Effector CD4-positive, alpha-beta T cell (primary cell): ENCODE results near the gene LGALS3.

ENCODE experiments used
- DNase-seq: peaks from one replicate; pipeline ENCODE4 v3.0.0-alpha.2; 2020

LGALS3 gene

DNA sequence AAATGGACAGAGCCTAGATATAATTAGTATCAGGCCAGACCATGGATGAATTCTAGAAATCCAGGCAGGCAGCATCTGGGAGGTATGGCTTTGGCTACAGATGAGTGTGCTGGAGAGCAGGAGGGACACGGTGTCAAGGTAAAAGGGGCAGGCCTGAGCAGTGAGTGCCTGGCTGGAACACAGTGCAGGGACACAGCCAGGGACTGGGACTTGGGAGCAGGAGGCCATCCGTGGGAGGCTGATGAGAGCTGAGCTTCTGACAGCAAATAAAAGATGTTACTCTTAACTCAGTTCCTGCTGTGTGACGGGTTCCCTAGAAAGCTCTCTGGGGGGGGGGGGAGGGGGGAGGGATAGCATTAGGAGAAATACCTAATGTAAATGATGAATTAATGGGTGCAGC, 13.6 kb upstream of the LGALS3 start:
- no peak for DNase-seq

DNA sequence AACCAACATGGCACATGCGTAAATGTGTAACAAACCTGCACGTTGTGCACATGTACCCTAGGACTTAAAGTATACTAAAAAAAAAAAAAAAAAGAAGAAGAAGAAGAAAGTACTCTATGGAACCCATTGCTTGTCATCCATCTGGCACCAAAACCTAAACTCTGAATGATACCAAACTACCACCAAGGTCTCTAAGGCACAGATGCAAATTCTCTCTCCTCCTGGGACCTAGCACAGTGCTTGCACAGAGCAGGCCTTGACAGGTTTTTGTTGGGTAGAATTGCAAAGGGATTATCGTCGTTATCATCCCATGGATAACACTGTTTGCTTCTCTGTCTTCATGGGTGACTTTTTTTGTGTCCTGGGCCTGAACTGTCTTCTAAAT, 13.2 kb upstream of the LGALS3 start:
- DNase-seq: no peak

DNA sequence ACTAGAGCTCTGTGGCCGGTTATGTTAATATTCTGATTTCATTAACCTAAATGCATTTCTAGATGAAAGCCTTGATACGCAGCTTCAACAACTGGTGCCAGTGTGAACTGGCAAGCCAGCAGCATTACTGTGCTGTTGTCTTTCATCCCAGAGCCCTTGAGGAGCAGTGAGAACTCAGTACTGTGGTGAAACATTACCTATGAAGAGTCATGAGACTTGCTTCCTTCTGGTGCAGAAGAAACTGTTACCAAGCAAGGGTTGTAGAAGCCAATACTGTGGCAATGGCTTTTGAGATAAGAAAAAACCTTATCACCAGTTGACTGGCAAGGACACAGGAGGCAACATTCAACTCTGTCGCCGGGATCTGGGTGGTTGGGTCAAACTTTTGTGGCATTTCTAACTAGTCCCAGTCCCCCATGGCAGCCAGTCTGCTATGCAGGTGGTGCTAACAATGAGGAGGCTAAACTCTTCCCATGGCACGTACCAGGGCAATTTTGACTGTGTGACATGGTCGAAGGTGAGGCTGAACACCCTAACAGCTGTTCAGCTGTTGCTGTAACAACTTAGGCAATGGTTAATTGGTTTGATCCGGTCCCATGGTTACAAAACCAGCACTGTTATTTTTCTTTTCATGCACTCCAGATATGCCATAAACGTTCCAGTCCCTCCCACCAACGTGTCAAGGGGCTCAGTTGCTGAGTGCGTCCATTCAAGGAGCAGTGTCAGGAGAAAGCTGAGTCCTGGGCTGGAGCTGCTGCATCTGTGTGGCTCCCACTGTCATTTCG, 12.6 kb upstream of the LGALS3 start:
- no peak for DNase-seq

DNA sequence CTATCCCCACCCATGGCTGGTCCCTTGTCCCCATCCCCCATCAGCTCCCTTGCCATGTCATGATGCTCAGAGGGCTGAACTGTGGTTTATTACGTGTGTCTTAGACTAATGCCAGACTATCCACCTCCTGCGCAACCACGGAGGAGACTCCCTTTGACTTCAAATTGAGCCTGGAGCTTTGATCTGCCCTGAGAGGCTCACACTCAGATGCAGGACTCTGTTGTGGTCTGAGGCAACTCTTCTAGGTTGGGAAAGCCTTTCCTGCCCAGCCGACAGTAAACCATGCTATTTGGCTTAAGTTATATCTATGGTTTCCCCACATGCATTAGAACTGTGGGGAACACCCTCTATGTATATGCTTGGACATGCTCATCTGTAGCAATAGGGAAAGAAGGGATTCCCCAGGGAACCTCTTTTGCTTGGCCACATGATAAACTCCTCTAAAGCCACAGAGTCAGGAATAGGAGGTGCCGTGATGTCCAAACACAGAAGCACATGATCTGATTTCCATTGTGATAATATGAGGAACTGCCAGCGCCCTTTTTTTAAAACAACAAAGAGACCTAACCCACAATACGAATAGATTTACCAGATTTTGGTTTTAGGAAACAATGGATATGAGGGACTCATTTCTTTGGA, 11.1 kb upstream of the LGALS3 start:
- DNase-seq: no peak

DNA sequence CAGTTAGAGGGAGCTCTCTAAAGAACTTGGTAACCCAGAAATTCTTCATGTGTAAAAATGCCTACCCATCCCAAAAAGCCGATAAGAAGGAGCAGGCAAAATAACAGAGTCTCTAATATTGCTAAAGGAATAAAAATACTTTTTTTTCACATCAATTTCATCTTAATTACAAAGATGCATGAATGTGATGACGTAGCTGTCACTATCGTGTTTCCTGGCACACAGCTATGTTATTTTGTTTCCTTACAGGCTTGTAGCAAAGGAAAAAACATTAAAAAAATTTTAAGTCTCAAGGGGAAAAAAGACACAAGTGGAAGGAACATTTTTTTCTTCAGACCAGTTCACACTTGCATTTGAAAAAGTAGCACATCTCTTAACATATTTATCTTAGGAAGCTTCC, 10.3 kb upstream of the LGALS3 start:
- DNase-seq: no peak

DNA sequence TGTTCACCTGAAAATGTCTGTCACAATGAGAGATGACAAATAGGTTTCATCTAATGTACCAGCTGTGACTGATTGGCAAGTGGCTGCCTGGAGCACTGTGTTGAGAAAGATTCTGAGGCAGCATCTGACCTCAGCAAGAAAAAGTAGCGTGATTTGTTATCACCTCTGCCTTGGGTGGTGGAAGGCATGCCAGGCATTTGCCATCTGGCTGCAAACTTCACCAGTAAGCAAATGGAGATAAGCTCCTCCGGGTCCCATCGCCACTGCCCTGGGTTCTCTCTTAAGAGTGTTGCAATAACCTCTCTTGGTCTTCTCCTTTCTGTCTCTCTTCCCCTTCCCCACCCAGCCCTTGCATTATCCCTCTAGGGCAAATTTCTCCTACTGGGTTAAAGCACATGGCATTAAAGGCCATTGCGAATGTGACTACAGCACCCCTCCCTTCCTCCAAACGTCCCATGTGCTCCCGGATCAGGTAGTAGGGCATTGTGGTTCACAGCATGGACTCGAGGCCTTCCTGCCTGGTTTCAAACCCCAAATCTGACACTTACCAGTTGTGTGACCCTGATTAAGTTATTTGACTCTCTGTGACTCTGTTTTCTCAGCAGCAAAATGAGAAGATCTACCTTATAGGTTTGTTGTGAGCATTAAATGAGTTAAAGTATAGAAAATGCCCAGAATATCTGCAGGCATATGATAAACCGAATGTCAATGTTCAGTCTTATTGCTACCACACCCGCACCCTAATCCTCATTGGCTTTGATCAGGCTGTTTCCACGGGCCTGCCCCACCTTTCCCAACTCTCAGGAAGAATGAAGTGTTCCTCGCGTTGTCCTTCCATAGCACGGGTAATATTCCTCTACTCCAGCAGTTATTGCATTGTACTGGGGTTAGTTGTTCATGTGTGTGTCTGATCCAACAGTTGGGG, 8.2 kb upstream of the LGALS3 start:
- DNase-seq: no peak

DNA sequence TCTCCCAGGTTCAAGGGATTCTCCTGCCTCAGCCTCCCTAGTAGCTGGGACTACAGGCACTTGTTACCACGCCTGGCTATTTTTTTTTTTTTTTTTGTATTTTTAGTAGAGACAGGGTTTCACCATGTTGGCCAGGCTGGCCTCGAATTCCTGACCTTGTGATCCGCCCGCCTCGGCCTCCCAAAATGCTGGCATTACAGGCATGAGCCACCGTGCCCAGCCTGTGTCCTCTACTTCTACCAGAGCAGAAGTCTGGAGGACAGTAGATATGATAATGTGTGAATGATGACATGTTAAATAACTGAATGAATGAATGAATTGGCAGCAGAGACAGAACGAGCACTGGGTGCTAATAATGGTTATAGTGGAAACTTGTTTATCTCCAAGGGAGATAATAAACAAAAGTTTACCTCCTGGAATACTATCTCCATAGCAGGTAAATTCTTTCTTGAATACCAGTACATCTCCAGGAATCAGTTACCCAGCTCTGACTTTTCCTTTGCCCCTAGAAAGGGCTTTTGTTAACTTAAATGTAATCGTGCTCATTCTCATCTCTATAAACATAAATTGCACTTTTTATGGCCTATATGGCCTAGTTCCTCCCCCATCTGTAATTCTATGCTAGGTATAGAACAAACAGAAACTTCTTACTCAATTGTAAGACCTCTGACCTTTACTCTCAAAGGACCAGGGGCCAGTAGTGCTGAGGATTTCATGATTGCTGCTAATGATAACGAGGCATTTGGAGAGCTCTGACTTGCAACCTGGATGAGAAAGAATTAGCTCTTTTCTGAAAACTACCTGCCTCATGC, 7.2 kb upstream of the LGALS3 start:
- DNase-seq: no peak

DNA sequence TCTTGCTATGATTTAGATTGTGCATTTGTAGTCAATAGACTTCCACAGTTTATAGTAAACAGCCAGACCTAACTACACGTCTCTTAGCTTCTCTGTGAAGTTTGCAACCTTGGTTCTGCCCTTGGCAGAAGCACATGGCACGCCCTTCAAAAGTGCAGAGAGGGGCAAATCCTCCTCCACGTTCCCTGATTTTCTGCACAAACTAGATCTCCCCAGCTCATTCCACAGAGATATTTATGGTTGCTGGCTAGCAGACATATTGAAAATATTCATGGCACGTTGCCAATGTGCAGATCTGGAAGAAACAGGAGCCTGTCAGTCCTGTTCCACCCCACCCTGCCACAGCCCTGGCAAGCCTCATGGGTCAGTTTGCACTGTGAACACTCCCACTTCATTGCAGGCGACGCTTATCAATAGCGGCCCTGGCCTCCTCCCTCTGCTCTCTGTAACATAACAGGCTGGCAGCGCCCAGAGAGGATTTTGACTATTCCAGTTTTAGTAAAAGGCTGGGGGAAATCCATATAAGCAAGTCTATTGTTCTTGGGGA, 6.5 kb upstream of the LGALS3 start:
- no peak for DNase-seq

DNA sequence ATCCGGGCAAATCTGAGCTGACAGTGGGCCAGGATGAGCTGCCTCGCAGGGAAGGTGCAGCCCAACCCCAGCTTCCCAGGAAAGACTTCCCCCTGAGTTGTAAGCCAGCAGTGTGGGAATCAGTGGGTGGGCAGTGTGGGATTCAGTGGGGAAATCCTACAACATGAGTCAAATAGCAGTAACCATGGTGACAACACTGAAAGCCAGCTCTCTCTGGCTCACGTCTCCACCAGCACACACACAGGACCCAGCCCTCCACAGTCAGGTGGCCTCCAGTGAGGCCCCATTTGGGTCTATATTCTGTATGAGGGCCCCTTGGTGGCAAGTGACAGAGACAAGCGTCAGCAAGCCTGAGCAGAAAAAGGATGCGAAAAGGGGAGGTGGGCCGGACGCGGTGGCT, 6.0 kb upstream of the LGALS3 start:
- DNase-seq: no peak

DNA sequence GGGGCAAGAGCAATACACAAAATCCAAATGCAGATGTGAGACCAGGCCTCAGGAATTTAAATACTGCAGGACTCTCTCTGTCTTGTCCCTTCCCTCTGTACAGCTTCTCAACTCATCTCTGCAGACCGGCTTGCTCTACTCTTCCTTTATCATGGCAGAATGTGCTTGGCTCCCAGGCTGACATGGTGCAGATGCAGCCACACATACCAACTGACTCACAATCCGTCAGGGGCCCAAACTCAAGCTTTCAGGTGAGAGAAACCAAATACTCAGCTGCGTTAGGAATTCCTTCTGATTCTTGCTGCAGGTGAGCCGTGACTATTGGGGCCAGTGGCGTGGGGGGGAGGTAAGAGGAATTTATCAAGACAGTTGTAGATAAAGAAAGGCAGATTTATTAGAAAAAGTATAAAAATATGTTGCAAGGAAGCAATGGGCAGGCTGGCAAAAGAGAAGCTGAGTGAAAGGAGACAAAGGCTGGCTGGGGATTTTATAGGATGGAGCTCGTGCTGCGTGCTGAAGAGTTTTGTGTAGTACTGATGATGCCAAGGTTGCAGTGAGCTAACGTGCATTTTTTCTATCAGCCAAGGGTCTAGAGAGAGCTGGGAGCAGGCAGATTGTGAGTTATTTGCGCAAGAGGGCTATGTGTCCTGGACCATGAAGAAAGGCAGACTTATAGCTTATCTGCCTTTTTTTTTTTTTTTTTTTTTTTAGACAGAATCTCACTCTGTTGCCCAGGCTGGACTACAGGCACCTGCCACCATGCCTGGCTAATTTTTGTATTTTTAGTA, 5.0 kb upstream of the LGALS3 start:
- no peak for DNase-seq

DNA sequence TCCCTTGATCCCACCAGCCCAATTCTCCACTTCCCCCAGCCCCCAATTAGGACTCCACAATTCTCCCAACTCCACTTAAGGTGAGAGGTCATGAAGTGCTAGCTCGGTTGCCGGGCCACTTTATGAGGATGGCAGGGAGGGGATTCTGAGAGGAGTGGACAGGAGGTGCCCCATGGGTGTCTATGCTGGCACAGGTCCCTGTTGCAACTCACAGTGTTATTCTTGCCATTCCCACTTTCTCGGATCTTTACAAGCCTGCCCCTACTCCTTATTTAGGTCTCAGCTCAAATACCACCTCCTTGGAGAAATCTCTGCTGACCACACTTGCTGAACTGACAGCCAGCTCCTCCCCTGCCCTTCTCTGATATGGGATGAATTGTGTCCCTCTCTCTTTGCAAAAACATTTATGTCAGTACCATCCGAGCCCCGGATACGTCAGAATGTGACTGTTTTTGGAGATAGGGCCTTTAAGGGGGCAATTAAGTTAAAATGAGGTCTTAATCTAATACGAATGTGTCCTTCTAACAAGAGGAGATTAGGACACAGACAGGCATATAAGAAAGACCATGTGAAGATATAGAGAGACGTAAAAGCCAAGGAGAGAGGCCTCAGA, 4.2 kb upstream of the LGALS3 start:
- DNase-seq: no peak

DNA sequence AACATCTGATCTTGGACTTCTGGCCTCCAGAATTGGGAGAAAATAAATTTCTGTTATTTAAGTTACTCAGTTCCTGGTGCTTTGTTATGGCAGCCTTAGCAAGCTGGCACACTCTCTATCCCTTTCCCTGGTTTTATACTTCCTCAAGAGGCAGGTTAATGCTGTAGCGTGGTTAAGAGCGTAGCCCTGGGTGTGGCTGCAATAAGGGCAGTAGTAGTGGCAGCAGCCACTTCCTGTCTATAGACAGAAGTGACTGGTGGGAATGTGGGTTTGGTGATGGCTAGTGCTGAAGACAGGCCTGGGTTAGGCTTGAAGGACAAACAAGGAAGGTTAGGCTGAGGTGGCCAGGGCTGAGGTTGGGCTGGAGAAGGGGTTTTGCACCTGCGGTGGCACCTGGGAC, 3.6 kb upstream of the LGALS3 start:
- no peak for DNase-seq

DNA sequence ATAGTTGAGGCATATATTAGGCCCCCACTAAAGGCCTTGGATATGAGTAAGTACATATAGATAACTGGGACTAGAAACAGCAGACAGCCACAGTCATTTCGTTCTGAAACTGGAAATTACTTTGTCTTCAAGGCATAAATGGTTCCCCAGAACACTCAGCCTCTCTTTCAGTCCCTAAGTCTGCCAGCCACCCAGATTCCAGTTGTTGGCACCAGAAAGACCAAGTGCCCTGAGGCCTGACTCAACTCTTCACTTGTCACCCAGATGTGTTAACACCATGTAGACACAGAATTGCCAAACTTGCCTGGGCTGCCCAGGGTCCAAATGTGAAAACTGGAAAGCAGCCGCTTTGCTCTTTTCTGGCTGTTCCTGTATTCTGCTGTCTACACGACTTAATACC, 3.0 kb upstream of the LGALS3 start:
- DNase-seq: no peak

DNA sequence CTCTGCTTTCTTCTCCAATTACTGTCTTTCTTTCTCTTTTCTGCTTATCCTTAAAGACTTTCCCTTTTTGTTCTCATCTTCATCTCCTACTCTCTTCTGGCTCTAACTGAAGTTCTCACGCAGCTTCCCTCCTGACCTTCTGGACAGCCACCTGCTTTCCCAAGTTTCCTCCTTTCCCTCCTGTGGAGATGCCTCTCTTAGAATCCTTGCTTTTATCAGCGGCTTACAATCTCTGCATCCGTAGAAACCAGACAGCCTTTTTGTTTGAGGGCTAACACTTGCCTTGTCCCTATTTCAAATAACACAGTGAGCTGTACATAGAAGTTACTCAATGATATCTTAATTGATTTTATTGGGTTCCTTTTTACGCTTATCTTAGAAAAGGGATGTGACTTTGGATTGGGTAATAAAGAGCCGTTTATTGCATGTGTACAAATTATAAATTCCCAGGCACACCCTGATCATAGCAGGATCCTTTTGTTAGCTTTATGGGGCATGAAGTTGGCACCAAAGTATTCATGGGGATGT, 2.1 kb upstream of the LGALS3 start:
- no peak for DNase-seq

DNA sequence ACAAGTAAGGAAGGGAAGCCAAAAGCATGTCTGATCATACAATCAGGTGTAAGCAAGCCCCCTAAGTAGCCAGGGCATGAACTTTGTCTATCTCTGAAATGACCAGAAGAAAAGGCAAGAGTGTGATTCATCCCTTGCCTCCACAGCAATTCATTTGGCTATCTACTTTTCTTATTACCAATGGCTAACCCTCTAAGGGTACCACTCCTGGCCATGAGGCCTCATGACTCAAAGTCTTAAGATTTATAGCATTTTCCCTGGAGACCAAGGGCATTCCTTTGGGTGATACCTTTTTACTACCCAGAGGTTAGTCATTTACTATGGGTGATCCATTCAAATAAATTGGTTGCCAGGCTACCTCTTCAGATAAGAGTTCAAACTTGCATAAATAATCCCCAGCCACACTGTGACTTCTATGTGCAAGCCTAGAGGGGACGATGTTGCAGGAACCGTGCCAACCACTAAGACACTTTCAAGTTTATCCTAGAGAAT, 1.5 kb upstream of the LGALS3 start:
- DNase-seq: no peak

DNA sequence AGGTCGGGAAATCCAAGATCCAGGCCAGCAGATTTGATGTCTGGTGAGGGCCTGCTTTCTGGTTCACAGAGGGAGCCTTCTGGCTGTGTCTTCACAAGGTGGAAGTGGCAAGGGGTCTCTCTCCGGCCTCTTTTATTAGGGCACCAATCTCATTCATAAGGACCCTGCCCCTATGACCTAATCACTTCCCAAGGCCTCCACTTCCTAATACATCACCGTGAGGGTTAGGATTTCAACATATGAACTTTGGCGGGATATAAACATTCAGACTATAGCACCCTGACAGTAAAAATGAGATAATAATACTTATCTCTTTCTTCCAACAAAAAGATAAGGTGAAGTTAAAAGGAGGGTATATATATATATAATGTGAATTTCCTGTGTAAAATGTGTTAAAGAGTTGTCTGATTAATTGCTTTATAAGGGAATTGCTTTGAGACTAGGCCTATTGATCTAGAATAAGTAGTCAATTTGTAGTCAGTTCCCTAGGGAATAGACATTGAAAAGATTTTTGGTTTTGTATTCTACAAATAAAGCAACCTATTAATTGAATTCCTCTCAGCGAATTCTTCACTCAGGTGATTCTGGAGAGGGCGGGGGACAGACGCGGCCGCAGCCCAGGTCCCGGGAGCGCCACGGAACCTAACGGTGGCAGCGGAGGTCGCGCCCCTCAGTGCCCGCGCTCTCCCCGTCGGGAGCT, 516 bp upstream of the LGALS3 start:
- no peak for DNase-seq

DNA sequence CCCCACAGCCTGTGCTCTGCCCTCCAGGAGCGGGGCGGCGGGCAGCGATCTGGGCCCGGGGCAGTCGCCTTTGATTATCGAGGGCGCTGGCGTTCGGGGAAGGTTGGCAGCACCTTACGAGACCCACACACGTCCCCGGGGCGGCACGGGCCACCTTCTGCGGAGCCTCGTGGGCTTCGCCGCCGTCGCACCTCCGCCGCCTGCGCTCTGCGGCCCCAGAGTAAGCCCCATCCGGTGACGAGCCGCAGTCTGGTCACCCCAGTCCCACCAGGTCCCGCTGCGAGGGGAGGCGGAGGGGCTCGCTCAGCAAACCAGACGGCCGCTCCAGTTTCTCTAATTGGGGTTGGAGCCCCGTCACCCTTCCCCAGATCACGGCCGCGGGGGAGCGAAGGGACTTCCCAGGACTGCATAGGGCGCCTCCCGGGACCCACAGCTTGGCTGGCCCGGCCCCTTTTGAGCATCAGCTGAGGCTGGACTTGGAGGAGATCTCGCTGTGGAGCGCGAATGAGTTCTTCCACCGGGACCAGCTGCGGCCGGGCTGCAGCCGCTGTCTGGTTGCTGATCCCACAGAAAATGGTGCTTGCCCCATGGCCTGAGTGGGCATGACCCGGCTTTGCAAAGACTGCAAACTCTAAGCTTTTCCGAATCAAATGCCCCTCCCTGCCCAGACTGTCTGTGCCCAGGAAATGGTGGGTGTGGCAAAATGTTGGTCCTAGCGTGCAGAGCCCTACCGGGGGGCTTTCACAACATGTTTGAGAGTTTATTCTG, 560 bp downstream of the LGALS3 start:
- DNase-seq: peak; percentile 42

DNA sequence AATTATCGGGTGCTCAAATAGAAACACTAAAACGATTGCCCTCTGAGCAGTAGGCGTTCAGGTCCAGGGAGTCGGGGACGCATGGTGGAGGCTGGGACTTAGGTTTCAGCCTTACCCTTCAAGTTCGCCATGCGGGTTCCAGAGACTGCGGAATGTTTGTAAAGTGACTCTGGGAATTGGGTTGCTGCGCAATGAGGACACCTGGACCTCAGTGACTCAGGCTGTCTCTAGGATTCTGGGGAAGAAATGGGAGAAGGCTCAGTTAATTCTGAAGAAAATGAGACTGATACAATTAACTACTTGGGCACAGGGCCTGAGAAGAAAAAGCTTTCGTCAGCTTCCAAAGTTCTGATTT, 1.1 kb downstream of the LGALS3 start:
- no peak for DNase-seq

DNA sequence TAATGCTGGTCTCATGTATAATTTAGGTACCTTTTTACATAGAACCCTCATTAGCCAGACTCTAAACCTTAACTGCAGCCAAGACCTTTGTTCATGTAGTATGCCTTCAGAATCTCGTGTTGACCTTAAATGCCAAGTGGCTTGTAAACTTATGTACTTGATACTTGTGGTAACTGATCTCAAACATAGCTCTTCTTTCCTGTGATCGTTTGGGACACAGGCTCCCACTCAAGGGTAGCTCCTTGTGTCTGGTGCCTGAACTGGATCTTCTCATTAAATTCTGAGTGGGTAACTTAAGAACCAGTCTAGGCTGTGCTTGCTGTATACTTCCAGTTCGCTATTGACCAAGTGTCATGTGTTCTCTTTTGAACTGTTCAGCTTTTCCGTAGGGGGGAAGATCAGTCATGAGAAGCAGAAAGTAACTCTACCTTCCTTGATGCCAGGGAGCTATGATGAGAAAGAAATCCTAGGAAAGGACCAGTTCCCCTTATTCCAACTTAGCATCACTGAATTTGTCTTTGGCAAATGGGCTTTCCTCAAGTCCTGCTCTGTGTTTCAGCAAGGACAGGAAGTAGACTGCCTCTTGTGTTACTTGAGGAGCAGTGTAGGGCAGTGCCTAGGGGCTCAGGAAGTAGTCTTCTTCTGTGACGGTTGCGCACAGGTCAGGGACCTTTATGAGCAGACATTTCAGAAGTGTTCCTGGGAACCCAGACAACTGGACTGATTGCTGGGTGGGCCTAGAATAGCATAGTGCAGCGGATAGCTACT, 2.5 kb downstream of the LGALS3 start:
- no peak for DNase-seq
